Mesendoderm (in vitro differentiated cells): Measurements from ENCODE around the gene SESN2.
A peak's percentile ranks its signal among the peaks of the same experiment; 100 is the strongest.

Source experiments
- DNase-seq: peaks from one replicate; pipeline ENCODE4 v3.0.0; 2013
- H2AK5ac ChIP-seq: 2 replicates; pipeline ENCODE4 v1.6.1; 2013; ENCODE audit warnings: low read length, inconsistent platforms
- H2BK120ac ChIP-seq: 2 replicates; pipeline ENCODE4 v1.6.1; 2013; ENCODE audit warnings: low read depth, mild to moderate bottlenecking, low read length, moderate library complexity, mixed read lengths
- H2BK15ac ChIP-seq: replicated peaks from 2 replicates; pipeline ENCODE4 v1.6.1; 2013; ENCODE audit warnings: low read depth, mild to moderate bottlenecking, moderate library complexity
- H2BK5ac ChIP-seq: 2 replicates; pipeline ENCODE4 v1.6.1; 2013; ENCODE audit warnings: low read length, inconsistent platforms
- H3K18ac ChIP-seq: 2 replicates; pipeline ENCODE4 v1.6.1; 2013; ENCODE audit warnings: mild to moderate bottlenecking, low read length, mixed read lengths
- H3K23ac ChIP-seq: one replicate; pipeline ENCODE4 v1.6.1; 2013; ENCODE audit warnings: low read length
- H3K27ac ChIP-seq: 2 replicates; pipeline ENCODE4 v1.5.1; 2013; ENCODE audit warnings: low read depth, mild to moderate bottlenecking, inconsistent platforms, low read length, moderate library complexity
- H3K27me3 ChIP-seq: 2 replicates; pipeline ENCODE4 v1.6.1; 2013; ENCODE audit warnings: low read length, control low read depth, mild to moderate bottlenecking, inconsistent platforms; ENCODE audit not compliant: insufficient read depth, poor library complexity
- H3K36me3 ChIP-seq: 2 replicates; pipeline ENCODE4 v1.6.1; 2013; ENCODE audit warnings: low read length, inconsistent platforms; ENCODE audit not compliant: control insufficient read depth, insufficient read depth
- H3K4ac ChIP-seq: one replicate; pipeline ENCODE4 v1.6.1; 2013; ENCODE audit warnings: low read depth, mild to moderate bottlenecking, low read length, moderate library complexity
- H3K4me1 ChIP-seq: 2 replicates; pipeline ENCODE4 v1.6.1; 2013; ENCODE audit warnings: low read depth, low read length, inconsistent platforms; ENCODE audit not compliant: control insufficient read depth
- H3K4me2 ChIP-seq: 2 replicates; pipeline ENCODE4 v1.6.1; 2013; ENCODE audit warnings: low read length
- H3K4me3 ChIP-seq: 2 replicates; pipeline ENCODE4 v1.5.1; 2013; ENCODE audit warnings: mild to moderate bottlenecking, low read length
- H3K56ac ChIP-seq: one replicate; pipeline ENCODE4 v1.6.1; 2013; ENCODE audit warnings: low read length
- H3K79me1 ChIP-seq: 2 replicates; pipeline ENCODE4 v1.6.1; 2013; ENCODE audit warnings: low read length, inconsistent platforms
- H3K79me2 ChIP-seq: 2 replicates; pipeline ENCODE4 v1.6.1; 2013; ENCODE audit warnings: mild to moderate bottlenecking, low read length; ENCODE audit not compliant: control insufficient read depth, insufficient read depth
- H3K9ac ChIP-seq: 2 replicates; pipeline ENCODE4 v1.6.1; 2013; ENCODE audit warnings: low read length, inconsistent platforms
- H4K5ac ChIP-seq: one replicate; pipeline ENCODE4 v1.6.1; 2013; ENCODE audit warnings: low read length
- H4K8ac ChIP-seq: one replicate; pipeline ENCODE4 v1.6.1; 2013; ENCODE audit warnings: low read depth, mild to moderate bottlenecking, control low read depth, low read length, moderate library complexity
- WGBS: extraction: QIAGEN DNeasy Blood & Tissue Kit; methylation state at CpG from one replicate; pipeline ENCODE4 v1.1.7; 2013; ENCODE audit warnings: low lambda C conversion rate, missing lambda C conversion rate; ENCODE audit not compliant: insufficient coverage; ENCODE audit errors: extremely low coverage; 5-methylcytosine and 5-hydroxymethylcytosine counted together

The SESN2 gene

GRCh38 chr1:28247612-28248272 is 11.6 kb upstream of the SESN2 start:
- Histone ChIP-seq H3K79me1 (no peaks in the 10 kb centered on the region), H3K4ac (no peak overlapping the region), H3K18ac (peak overlapping the region; percentile 14), H3K4me3 (no peak overlapping the region), H3K4me2 (peak overlapping the region; percentile 62), H4K8ac (no peak overlapping the region), H2BK5ac (no peak overlapping the region), H3K79me2 (no peaks in the 10 kb centered on the region), H2AK5ac (no peak overlapping the region), H2BK15ac (no peak overlapping the region), H3K4me1 (no peaks in the 10 kb centered on the region), H3K56ac (peak overlapping the region; percentile 36), H4K5ac (no peak overlapping the region), H3K9ac (peak overlapping the region; percentile 57), H3K23ac (no peak overlapping the region), H3K36me3 (no peaks in the 10 kb centered on the region), H2BK120ac (no peak overlapping the region), H3K27me3 (no peaks in the 10 kb centered on the region), H3K27ac (peak overlapping the region; percentile 3)
- no CpG with 5 or more reads among the region's 11 CpGs for WGBS
- no peak for DNase-seq

- WGBS: no CpG with 5 or more reads among the region's 12 CpGs
Measured at GRCh38 chr1:28248273-28249012, 10.9 kb upstream of the SESN2 start.

GRCh38 chr1:28249013-28249865 is 10.1 kb upstream of the SESN2 start:
- no CpG with 5 or more reads among the region's 3 CpGs for WGBS

More at GRCh38 chr1:28248273-28249012, 10.9 kb upstream of the SESN2 start:
- no peaks in the 10 kb centered on the region for H3K79me2 ChIP-seq
- peak overlapping the region; percentile 14 for H3K18ac ChIP-seq
- H3K4ac ChIP-seq: no peak overlapping the region
- no peak overlapping the region for H4K5ac ChIP-seq
- H3K56ac ChIP-seq: peak overlapping the region; percentile 36
- peak overlapping the region; percentile 3 for H3K27ac ChIP-seq
- H3K79me1 ChIP-seq: no peaks in the 10 kb centered on the region
- H4K8ac ChIP-seq: no peak overlapping the region
- no peaks in the 10 kb centered on the region for H3K4me1 ChIP-seq
- H3K9ac ChIP-seq: peak overlapping the region; percentile 3
- H3K36me3 ChIP-seq: no peaks in the 10 kb centered on the region
- no peak overlapping the region for H2BK5ac ChIP-seq
- no peaks in the 10 kb centered on the region for H3K27me3 ChIP-seq
- no peak overlapping the region for H2BK15ac ChIP-seq
- no peak overlapping the region for H3K4me2 ChIP-seq
- H2AK5ac ChIP-seq: no peak overlapping the region
- no peak overlapping the region for H3K23ac ChIP-seq
- H2BK120ac ChIP-seq: no peak overlapping the region
- DNase-seq: peak; percentile 86
- no peak overlapping the region for H3K4me3 ChIP-seq

GRCh38 chr1:28249866-28250295 is 9.4 kb upstream of the SESN2 start:
- DNase-seq: no peak
- Histone ChIP-seq H3K4me3 (no peak overlapping the region), H3K79me1 (no peaks in the 10 kb centered on the region), H3K56ac (no peak overlapping the region), H2BK5ac (no peak overlapping the region), H2BK120ac (no peak overlapping the region), H3K4me1 (no peaks in the 10 kb centered on the region), H3K9ac (peak overlapping the region; percentile 5), H3K27ac (no peak overlapping the region), H2AK5ac (no peak overlapping the region), H3K23ac (no peak overlapping the region), H3K79me2 (no peaks in the 10 kb centered on the region), H4K5ac (no peak overlapping the region), H3K27me3 (no peaks in the 10 kb centered on the region), H3K4ac (no peak overlapping the region), H3K4me2 (no peak overlapping the region), H3K36me3 (no peaks in the 10 kb centered on the region), H3K18ac (peak overlapping the region; percentile 56), H4K8ac (no peak overlapping the region), H2BK15ac (peak overlapping the region; percentile 76)
- no CpG with 5 or more reads among the region's 4 CpGs for WGBS

More at GRCh38 chr1:28249013-28249865, 10.1 kb upstream of the SESN2 start:
- Histone ChIP-seq H3K4me3 (no peak overlapping the region), H2BK15ac (peak overlapping the region; percentile 76), H3K9ac (peak overlapping the region; percentile 5), H2AK5ac (no peak overlapping the region), H3K4me1 (no peaks in the 10 kb centered on the region), H3K18ac (peak overlapping the region; percentile 64), H3K23ac (no peak overlapping the region), H3K4me2 (no peak overlapping the region), H3K79me2 (no peaks in the 10 kb centered on the region), H2BK120ac (no peak overlapping the region), H2BK5ac (no peak overlapping the region), H4K8ac (no peak overlapping the region), H3K4ac (peak overlapping the region; percentile 81), H3K56ac (no peak overlapping the region), H3K36me3 (no peaks in the 10 kb centered on the region), H3K27me3 (no peaks in the 10 kb centered on the region), H4K5ac (no peak overlapping the region), H3K79me1 (no peaks in the 10 kb centered on the region), H3K27ac (no peak overlapping the region)
- peak; percentile 86 for DNase-seq

GRCh38 chr1:28256197-28256827 is 3.0 kb upstream of the SESN2 start:
- Histone ChIP-seq H3K56ac (no peak overlapping the region), H3K4me3 (no peak overlapping the region), H2BK15ac (no peak overlapping the region), H3K27ac (no peak overlapping the region), H4K8ac (no peak overlapping the region), H3K79me2 (peaks cover 13% of the 10 kb centered on the region), H3K27me3 (no peaks in the 10 kb centered on the region), H3K23ac (no peak overlapping the region), H3K4me2 (no peak overlapping the region), H2BK5ac (no peak overlapping the region), H3K18ac (no peak overlapping the region), H3K4me1 (peaks cover 6% of the 10 kb centered on the region), H4K5ac (no peak overlapping the region), H3K4ac (no peak overlapping the region), H3K79me1 (peaks cover 7% of the 10 kb centered on the region), H3K36me3 (no peaks in the 10 kb centered on the region), H3K9ac (no peak overlapping the region), H2BK120ac (no peak overlapping the region), H2AK5ac (no peak overlapping the region)
- no CpG with 5 or more reads among the region's 6 CpGs for WGBS
- no peak for DNase-seq
